GM12891 (cell line): ENCODE results near the gene PLCXD3.

Experiments
- PAX5 ChIP-seq: IDR thresholded peaks from 2 replicates; pipeline ENCODE4 v1.6.1; 2011; ENCODE audit warnings: low read length, moderate library complexity, mild to moderate bottlenecking; ENCODE audit not compliant: insufficient read depth, severe bottlenecking
- POLR2A ChIP-seq: IDR thresholded peaks from 2 replicates; pipeline ENCODE4 v1.6.1; 2011; ENCODE audit warnings: low read depth, low read length, control low read depth
- POLR2AphosphoS5 ChIP-seq: IDR thresholded peaks from 2 replicates; pipeline ENCODE4 v1.6.1; 2011; ENCODE audit warnings: low read depth, low read length, control low read depth
- SPI1 ChIP-seq: IDR thresholded peaks from 2 replicates; pipeline ENCODE4 v1.6.1; 2011; ENCODE audit warnings: low read depth, low read length, control low read depth
- TAF1 ChIP-seq: IDR thresholded peaks from 2 replicates; pipeline ENCODE4 v1.6.1; 2011; ENCODE audit warnings: low read depth, low read length, control low read depth

GRCh38 chr5:41507501-41507900, 2.9 kb downstream of the PLCXD3 start:
- TF ChIP-seq POLR2A (no peak), TAF1 (no peak), POLR2AphosphoS5 (no peak), SPI1 (no peak), PAX5 (no peak)
